SU-DHL-6 (cell line): ENCODE data around the gene ABCA13.

Experiments
- H2AFZ ChIP-seq: fragments of 200-600 bp; sonication (generic); 2 replicates; pipeline ENCODE4 v1.6.1; 2014; ENCODE audit warnings: low read depth, mild to moderate bottlenecking, moderate library complexity, mixed read lengths, antibody characterized with exemption, low read length; ENCODE audit not compliant: severe bottlenecking
- H3F3A ChIP-seq: fragments of 200-600 bp; shearing (Covaris generic); 2 replicates; pipeline ENCODE4 v1.6.0; 2016; ENCODE audit warnings: antibody characterized with exemption, mild to moderate bottlenecking; ENCODE audit not compliant: insufficient read depth
- H3K27ac ChIP-seq: fragments of 200-600 bp; sonication (generic); 2 replicates; pipeline ENCODE4 v1.5.1; 2016; ENCODE audit warnings: low read depth, mild to moderate bottlenecking, low read length, moderate library complexity, mixed read lengths
- H3K27me3 ChIP-seq: fragments of 200-600 bp; sonication (generic), shearing (Covaris generic); 2 replicates; pipeline ENCODE4 v1.6.0; 2014; ENCODE audit warnings: mild to moderate bottlenecking, low read length
- H3K36me3 ChIP-seq: fragments of 200-600 bp; sonication (generic); 2 replicates; pipeline ENCODE4 v1.6.1; 2014; ENCODE audit warnings: mild to moderate bottlenecking, low read length, mixed read lengths
- H3K4me2 ChIP-seq: fragments of 300-600, 200-600 bp; shearing (Covaris generic), sonication (generic); 2 replicates; pipeline ENCODE4 v1.6.0; 2014; ENCODE audit warnings: low read length, low read depth, mild to moderate bottlenecking; ENCODE audit not compliant: poor library complexity, severe bottlenecking
- H3K4me3 ChIP-seq: fragments of 200-600 bp; sonication (generic); 2 replicates; pipeline ENCODE4 v1.5.1; 2014; ENCODE audit warnings: antibody characterized with exemption, low read length, mild to moderate bottlenecking, mixed read lengths; ENCODE audit not compliant: insufficient read depth, poor library complexity, severe bottlenecking
- H3K79me2 ChIP-seq: fragments of 200-600 bp; sonication (generic); 2 replicates; pipeline ENCODE4 v1.6.1; 2014; ENCODE audit warnings: mild to moderate bottlenecking, low read length, moderate library complexity; ENCODE audit not compliant: insufficient read depth
- H3K9ac ChIP-seq: fragments of 200-600 bp; sonication (generic); 2 replicates; pipeline ENCODE4 v1.7.0; 2014; ENCODE audit warnings: mild to moderate bottlenecking, low read length
- H3K9me2 ChIP-seq: fragments of 200-600 bp; sonication (generic); replicated peaks from 2 replicates; pipeline ENCODE4 v1.6.1; 2014; ENCODE audit warnings: low read length; ENCODE audit not compliant: insufficient read depth
- H3K9me3 ChIP-seq: fragments of 200-600 bp; sonication (generic); 2 replicates; pipeline ENCODE4 v1.6.1; 2014; ENCODE audit warnings: low read length, mixed read lengths; ENCODE audit not compliant: insufficient read depth
- H4K20me1 ChIP-seq: fragments of 200-600 bp; sonication (generic); 2 replicates; pipeline ENCODE4 v1.6.1; 2014; ENCODE audit warnings: low read depth, mild to moderate bottlenecking, antibody characterized with exemption, low read length, moderate library complexity, mixed read lengths
- CTCF ChIP-seq: fragments of 200-600 bp; sonication (generic); IDR thresholded peaks from one replicate; pipeline ENCODE4 v1.5.1; 2017; ENCODE audit warnings: antibody characterized with exemption, mild to moderate bottlenecking, low read length, moderate library complexity; ENCODE audit not compliant: insufficient read depth, poor library complexity, severe bottlenecking
- EZH2phosphoT487 ChIP-seq: fragments of 200-600 bp; sonication (generic), shearing (Covaris generic); conservative IDR thresholded peaks from 2 replicates; pipeline ENCODE4 v1.6.1; 2018; ENCODE audit warnings: mild to moderate bottlenecking, antibody characterized with exemption, low read length, moderate library complexity, mixed read lengths

The ABCA13 gene

GRCh38 chr7:48471196-48471595 lies 299.9 kb downstream of the ABCA13 start:
- TF ChIP-seq CTCF (no peak), EZH2phosphoT487 (no peak)
- Histone ChIP-seq H2AFZ (no peak overlapping the region), H3K9me3 (no peaks in the 10 kb centered on the region), H4K20me1 (no peaks in the 10 kb centered on the region), H3K9me2 (no peaks in the 10 kb centered on the region), H3K9ac (no peak overlapping the region), H3K4me3 (no peak overlapping the region), H3K27ac (no peak overlapping the region), H3K4me2 (no peak overlapping the region), H3K36me3 (no peaks in the 10 kb centered on the region), H3K79me2 (no peaks in the 10 kb centered on the region), H3F3A (no peaks in the 10 kb centered on the region), H3K27me3 (no peaks in the 10 kb centered on the region)

GRCh38 chr7:48472640-48473039 lies 301.4 kb downstream of the ABCA13 start:
- no peak for TF ChIP-seq CTCF
- TF ChIP-seq EZH2phosphoT487, result no peak
- no peaks in the 10 kb centered on the region for H3K79me2 ChIP-seq
- H3K9me3 ChIP-seq, result no peaks in the 10 kb centered on the region
- no peaks in the 10 kb centered on the region for H4K20me1 ChIP-seq
- no peaks in the 10 kb centered on the region for H3F3A ChIP-seq
- H3K4me2 ChIP-seq, result no peak overlapping the region
- no peaks in the 10 kb centered on the region for H3K36me3 ChIP-seq
- no peak overlapping the region for H2AFZ ChIP-seq
- H3K27me3 ChIP-seq, result no peaks in the 10 kb centered on the region
- no peak overlapping the region for H3K9ac ChIP-seq
- H3K4me3 ChIP-seq, result no peak overlapping the region
- no peaks in the 10 kb centered on the region for H3K9me2 ChIP-seq
- no peak overlapping the region for H3K27ac ChIP-seq

- Histone ChIP-seq H2AFZ (no peak overlapping the region), H3K9me2 (no peaks in the 10 kb centered on the region), H3K36me3 (no peaks in the 10 kb centered on the region), H3K4me3 (no peak overlapping the region), H3K79me2 (no peaks in the 10 kb centered on the region), H3K27me3 (no peaks in the 10 kb centered on the region), H3K9me3 (no peaks in the 10 kb centered on the region), H3F3A (no peaks in the 10 kb centered on the region), H3K9ac (no peak overlapping the region), H3K27ac (no peak overlapping the region), H3K4me2 (no peak overlapping the region), H4K20me1 (no peaks in the 10 kb centered on the region)
- TF ChIP-seq CTCF, result no peak
- no peak for TF ChIP-seq EZH2phosphoT487
These were observed 302.1 kb downstream of the ABCA13 start for GRCh38 chr7:48473205-48473865.
